Stimulated activated CD8-positive, alpha-beta memory T cell treated with anti-CD3 and anti-CD28 coated beads, Interleukin-12 subunit alpha, Interleukin-12 subunit beta, amount 100 ng/mL, for 24 hours (primary cell): ENCODE measurements around the gene NOTCH4.
"Not testable (repeated sequence)": the region's sequence is repeated elsewhere in the genome, so short reads cannot be mapped to it uniquely, and the experiment has no call there.

ENCODE experiments used
- DNase-seq: peaks from one replicate; pipeline ENCODE4 v3.0.0-alpha.2; 2020; ENCODE audit errors: extremely low read depth

Gene NOTCH4

DNA sequence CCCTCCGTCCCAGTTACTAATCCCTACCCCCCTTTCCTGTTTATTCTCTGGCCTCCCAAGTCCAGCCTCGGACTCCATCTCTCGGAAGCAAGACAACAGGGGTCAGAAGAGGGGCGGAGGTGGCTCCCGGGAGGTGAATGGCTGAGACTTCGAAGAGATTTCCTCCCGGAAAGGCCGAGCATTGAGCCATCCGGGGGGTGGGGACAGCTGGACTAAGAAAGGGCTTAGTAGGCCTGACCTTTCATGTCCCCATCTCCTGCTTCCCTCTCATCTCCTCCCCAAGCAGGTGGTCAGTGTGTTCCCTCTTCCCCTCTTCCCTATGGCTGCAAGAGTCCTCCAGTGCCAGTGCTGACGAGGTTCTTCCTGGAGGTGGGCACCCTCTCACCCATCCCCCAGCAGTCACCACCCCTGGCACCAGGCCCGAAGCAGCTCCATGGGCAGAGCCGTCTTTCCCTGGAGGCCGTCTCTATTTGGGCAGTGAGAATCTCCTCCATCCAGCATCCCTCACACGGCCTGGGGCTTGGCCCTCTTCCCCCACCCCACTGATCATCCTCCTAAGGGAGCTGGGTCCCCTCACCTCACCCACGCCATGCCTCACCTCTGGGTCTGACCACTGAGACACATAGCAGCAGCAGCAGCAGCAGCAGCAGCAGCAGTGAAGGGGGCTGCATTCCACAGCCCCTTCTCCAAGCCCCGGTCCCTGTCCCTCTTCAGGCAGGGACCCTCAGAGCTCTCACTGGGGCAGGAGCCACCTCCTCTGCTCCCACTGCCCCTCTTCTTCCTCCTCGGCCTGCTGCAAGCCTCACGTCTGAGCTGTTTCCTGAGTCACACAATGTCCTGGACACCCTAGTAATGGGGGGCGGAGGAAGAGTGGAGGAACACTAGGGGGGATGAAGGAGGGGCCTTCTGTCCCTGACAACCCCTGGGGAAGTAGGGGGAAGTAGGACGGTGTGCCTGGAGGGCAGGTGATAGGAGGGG lies at the start of gene NOTCH4:
TSS of gene NOTCH4 (minus strand) at position 810 of the 978 bp plus-strand sequence. CDS start at position 671, 139 bp downstream.
- no peak for DNase-seq

DNA sequence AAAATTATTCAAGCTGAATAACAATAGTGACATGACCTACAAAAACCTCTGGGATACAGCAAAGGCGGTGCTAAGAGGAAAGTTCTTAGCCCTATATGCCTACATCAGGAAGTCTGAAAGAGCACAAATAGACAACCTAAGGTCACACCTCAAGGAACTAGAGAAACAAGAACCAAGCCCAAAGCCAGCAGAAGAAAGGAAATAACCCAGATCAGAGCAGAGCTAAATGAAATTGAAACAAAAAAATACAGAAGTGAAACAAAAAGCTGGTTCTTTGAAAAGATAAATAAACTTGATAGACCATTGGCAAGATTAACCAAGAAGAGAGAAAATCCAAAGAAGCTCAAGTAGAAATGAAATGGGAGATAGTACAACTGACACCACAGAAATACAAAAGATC lies 47.6 kb upstream of the NOTCH4 start:
- no peak for DNase-seq

DNA sequence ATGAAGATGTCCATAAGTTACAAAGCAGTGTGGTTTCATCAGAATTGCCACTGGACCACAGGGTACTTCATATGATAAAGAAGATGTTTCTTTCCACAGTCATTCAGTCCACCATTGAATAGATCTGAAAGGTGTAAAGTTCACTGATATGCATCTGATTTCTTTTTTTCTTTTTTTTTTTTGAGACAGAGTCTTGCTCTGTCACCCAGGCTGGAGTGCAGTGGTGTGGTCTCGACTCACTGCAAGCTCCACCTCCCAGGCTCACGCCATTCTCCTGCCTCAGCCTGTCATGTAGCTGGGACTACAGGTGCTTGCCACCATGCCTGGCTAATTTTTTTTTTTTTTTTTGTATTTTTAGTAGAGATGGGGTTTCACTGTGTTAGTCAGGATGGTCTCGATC lies 44.6 kb upstream of the NOTCH4 start:
- not testable (repeated sequence) for DNase-seq

DNA sequence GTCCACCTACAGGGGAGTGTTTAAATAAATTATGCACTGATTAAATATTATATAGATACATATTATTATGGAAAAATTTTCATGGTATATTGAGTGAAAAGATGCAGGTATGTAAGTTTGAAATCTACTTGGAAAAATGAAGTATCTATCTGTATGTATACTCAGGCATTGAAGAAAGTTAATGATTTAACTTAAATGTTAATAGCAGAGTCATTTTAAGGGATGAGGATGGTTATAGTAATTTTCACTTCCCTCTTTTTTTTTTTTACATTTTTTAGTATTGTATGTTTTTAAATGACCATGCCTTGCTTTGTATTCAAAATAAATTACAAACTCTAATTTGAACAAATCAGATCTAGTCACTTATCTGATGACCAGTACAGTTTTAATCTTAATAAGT lies 43.2 kb upstream of the NOTCH4 start:
- DNase-seq = no peak

DNA sequence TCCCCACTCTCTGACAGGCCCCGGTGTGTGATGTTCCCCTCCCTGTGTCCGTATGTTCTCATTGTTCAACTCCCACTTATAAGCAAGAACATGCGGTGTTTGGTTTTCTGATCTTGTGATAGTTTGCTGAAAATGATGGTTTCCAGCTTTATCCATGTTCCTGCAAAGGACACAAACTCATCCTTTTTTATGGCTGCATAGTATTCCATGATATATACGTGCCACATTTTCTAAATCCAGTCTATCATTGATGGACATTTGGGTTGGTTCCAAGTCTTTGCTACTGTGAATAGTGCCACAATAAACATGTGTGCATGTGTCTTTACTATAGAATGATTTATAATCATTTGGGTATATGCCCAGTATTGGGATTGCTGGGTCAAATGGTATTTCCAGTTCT lies 33.4 kb upstream of the NOTCH4 start:
- DNase-seq = not testable (repeated sequence)

DNA sequence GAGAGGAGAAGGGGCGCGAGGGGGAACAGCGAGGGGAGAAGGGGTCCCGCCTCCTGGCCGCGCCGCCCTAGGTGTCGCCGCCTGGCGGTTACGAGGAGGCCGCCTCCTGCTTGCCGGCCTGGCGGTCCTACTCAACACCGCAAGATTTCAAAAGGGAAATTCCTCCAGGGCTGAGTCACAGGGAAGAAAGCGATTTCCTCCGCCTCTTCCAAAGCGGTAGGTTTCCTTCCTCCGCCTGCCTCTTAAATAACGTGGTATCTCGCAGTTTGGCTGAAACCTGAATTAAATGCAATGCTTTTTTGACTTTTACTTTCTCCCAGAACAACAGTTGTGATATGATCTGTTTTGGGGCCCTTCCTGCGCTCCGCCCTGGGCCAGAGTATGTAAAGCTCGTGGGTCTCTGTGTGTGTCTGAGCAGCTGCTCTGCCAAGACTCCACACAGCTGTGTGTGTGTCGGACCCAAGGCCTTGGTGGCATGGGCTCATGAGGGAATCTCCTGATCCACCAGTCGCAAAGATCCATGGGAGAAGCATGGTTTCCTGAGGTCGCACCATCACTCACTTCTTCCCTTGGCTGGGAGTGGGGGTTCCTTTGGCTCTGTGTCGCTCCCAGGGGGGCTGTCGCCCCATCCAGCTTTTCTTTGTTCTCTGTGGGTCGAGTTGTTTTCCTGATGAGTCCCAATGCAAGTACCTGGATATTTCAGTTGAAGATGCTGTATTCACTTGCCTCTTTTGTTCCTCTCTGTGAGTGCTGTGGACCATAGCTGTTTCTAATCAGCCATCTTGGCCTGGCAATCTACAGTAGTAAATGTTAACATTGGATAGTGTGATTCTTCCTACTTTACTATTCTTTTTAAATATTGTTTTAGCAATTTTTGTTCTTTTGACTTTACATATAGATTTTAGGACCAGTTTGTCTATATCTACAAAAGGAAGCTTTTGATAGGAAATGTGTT lies 31.6 kb upstream of the NOTCH4 start:
- DNase-seq = peak; percentile 30

DNA sequence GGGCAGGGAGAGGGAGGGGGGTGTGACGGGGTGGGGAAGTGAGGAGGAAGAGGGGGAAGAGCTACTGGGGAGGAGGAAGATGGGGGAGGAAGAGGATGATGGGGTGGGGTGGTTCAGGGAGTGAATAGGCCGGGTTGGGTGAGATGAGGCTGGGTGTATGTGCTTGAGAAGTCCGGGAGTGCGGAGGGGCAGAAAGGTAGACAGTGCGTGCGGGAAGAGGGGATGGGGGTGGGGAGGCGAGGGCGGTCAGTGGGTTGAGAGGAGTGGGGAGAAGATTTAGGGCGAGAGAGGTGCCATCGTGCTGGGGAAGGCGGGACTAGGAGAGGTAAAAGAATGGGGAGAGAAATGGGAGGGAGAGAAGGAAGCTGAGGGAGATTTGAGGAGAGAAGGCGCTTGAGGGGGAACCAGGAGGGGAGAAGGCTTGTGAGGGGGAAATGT lies 30.9 kb upstream of the NOTCH4 start:
- no peak for DNase-seq

DNA sequence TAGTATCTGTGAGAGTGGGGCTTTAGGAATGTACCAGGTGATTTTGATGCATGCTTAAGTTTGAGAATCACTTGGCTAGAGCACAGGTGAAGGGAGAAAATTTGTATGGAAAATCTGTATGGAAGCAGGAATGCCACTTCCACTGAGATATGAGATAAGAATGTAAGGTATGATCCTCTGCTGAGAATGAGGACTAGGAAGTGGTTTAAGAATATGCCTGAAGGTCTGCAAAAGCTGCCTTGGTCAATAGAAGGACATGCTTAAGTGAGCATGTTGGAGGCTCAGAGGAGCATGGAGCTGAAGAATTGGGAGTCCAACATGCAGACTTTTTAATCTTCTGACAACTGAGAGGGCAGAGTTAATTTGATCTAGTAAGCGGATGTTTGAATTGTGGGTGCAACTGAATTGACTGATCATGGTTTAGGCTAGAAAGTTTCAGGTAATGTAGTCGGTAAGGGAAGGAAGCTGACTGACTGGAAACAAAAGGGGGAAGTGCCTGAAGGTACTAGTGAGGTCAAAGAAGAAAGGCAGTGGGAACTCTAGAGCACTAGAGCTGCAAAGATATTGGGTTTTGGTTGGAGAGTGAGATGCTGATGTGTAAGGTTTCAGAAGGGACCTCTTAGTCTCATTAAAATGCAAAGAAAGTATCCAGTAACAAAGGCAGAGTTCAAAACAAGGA lies 28.6 kb upstream of the NOTCH4 start:
- no peak for DNase-seq

DNA sequence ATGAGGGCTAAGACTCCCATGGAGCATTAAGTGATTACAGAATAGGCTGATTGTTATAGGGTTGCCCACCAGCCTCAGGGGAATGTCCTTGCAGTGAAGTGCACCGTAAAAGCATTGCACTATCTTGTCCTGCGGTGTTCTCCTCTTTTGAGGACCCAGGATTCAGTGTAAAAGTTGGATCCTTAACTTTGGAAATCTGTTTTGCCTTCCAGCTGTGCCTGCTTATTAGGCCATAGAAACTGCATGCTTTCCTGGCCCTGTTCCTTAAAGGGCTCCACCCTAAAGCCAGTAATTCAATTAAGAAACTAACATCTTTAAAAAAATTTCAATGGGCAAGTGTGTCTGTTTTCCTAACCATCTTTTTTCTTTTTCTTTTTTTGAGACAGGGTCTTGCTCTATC lies 25.4 kb upstream of the NOTCH4 start:
- DNase-seq = no peak

DNA sequence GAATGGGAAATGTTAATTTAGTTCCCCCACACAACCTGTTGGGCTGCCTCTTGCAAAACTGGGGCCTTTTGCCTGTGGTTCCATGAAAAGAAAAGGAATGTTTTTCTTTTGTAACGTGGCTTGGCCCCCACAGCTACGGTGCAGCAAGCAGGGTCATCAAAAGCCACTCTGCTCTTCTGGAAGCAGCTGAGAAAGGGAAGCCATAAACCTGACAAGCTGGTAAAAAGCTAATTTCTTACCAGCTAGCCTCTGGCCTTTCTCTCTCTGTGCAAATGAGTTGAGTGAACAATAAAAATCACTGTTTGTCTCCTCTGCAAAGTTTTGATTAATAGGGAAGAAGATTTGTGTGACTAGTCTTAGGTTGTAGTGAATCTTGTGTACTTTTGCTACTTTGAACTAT lies 23.5 kb upstream of the NOTCH4 start:
- DNase-seq = no peak

DNA sequence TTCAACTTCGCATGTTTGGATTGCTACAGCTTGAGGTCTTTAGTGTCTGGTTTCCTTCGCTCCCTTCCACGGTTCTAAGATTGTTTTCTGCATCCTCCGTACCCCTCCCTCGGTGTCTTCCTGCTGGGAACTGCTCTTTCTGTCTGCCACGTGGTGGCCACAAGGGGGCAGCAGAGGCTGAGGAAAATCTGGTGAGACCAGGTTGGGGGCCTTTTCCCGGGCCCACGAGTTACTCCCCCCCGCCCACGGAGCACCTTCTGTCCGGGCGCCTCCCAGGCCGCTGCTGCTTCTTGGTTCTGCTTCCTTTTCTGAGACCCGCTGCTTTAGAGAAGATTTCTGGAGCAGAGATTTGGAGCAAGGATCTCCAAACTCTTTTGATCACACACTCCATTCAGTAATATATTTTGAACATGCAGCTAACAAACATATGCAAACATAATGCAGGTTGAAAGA lies 21.1 kb upstream of the NOTCH4 start:
- DNase-seq = peak; percentile 30

DNA sequence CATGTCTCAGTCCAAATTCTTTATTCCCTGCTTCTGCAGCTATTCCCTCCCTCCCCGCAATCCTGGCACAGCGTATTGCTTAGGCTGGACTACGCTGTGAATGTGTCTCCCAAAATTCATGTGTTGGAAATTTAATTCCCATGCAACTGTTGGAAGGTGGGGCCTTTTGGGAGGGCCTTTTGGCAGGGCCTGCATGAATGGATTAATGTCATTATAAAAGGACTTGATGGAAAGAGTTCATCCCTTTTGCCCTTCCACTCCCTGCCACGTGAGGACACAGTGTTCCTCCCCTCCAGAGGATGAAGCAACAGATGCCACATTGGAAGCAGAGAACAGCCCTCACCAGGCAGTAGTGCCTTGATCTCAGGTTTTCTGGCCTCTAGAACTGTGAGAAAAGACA lies 20.4 kb upstream of the NOTCH4 start:
- no peak for DNase-seq

DNA sequence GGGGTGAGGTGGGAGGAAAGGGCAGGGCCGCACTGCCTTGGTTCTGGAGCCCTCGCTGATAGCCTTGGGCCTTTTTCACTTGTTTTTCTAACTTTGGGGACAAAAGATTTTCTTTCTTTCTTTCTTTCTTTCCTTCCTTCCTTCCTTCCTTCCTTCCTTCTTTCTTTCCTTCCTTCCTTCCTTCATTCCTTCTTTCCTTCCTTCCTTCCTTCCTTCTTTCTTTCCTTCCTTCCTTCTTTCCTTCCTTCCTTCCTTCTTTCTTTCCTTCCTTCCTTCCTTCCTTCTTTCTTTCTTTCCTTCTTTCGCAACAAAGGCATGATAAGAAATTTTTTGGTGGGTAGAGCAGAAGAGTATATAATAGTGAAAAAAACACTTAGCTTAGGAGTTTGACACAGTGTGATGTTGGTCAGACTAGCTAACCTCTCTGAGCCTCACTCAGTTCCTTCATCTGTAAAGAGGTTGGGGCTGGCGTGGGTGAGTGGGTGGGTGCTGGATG lies 18.5 kb upstream of the NOTCH4 start:
- DNase-seq = not testable (repeated sequence)

DNA sequence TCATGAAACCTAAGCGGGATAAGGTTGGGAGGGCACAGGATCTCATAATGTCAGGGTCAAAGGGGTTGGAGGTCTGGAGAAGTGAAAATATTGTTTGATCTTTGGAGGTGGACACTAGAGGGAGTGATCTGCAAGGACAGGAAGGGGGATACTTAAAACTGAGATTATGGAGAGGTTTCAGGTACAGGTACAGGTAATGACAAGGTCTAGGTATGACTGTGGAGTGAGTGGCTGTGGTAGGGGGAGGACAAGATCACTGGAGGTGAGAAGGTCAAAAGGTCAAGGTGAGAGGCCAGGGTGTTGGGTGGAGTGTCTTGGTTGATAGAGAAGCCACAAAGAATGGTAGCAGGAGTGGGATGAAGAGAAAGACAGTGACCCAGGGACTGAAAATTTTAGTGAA lies 16.8 kb upstream of the NOTCH4 start:
- DNase-seq = no peak

DNA sequence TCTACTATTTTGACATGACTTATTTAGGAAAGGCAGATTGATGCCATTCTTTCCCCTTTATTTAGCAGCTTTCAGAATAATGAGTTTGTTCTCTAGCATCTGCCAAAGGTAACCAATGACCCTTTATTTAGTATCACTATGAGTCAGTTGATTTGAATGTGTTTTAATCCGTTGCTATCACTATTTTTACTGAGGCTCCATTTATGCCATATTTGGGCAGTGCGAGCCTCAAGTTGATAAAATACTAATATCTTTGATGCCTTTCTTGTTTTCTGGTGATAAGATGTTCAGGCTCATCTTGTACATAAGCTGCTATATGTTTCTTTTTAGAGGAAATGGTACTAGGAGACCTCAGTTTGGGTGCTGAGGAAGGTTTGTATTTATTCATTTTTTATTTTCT lies 15.6 kb upstream of the NOTCH4 start:
- DNase-seq = no peak

DNA sequence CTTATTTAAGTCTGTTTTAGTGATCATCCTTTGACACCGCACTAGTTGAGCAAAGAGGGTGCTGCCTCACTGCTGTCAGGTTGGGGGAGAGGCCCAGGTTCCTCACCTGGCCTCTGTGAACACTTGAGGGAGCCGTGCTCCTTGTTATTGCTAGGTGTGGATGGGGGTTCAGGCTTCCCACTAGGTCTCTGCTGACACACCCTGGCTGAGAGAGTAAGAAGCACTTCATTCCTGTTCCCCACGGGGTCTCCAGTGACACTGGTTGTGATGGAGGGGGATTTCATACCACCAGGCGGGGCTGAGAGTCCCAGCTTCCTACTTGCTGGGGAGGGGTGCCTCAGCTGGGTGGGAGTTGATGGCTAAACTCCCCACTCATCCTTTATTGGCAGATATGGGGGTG lies 11.1 kb upstream of the NOTCH4 start:
- no peak for DNase-seq

DNA sequence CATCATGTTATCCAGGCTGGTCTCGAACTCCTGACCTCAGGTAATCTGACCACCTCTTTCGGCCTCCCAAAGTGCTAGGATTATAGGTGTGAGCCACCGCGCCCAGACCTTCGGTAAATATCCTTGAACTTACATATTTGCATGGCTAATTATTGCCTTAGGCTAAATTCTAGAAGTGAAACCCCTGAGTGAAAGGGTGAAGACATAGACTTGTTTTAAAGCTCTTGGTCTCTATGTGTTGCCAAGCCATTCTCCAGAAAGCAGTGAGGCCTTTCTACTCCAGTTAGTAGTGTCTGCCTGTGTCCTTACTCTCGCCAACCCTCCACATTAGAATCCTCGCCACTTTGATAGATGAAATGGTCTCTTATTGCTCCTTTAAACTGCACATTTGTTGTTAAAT lies 2.6 kb upstream of the NOTCH4 start:
- no peak for DNase-seq

DNA sequence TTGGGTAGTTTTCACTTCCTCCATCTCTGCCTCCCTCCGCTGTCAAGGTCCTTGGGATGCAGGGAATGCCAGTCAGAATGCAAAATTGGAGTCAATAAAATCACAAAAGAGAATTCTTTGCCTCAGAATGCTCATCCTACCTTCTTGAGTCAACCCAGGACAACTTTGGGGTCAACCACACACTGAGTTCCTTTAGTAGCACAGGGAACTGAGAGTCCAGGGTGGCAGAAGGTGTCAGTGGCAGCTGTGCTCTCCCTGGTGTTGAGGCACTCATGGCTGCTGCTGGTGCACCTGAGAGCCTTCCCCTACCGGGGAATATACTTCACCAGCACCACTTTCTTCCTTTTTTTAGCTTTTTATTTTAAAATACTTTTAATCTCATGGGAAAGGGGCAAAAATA lies 829 bp upstream of the NOTCH4 start:
- no peak for DNase-seq

DNA sequence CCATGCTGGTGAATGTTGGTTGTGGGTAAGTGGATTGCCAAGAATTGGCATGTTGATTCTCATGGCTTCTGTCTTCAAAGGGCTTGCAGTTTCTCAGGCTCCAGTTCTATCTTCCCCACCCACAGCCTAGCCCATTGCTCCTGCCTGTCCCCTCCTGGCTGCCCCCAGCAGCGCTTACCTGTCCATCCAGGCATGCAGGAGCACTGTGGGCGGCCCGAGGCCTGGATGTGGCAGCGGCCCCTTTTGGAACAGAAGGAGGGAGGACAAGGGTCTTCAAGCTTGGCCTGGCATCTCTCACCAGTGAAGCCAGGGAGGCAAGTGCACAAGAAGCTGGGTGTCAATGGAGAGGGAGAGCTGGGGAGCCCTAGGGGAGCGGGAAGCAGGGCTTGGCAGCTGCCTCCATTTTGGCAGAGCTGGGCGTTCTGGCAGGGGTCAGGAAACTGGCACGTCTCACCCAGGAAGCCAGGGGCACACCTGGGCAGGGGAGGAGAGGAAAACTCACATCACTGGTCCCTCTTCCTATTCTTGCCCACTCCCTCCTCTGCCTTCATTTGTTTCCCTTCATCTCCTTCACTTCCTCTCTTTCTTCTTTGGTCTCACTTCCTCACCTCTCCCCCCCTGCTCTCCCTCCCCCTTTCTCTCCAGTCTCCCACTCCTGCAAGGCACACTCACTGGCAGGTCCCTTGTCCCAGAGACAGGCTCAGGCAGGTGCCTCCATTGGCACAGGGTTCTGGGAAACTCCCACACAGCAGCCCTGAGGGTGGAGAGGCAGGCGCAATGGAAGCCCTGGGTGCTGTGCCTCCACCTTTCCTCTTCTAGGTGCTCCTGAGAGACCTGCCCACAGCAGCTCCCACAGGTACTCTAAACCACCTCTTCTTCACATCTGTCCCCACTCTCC lies 1.3 kb downstream of the NOTCH4 start:
- DNase-seq = no peak

DNA sequence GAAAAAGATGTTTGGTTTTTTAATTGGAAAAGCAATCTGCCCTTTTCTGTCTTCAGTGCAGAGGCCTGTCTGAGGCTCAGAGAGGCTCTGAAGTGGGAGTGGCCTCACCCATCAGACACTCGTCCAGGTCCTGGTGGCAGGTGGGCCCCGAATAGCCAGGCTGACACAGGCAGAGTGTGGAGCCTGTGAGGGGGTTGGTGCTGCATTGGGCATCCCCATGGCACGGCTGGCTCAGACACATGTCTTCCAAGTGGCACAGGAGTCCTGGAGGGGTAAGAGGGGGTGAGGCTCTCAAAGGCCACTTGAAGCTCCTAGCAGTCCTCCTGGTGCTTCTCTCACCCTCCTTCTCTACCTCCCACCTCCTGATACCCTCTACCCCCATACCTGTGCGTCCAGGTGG lies 3.8 kb downstream of the NOTCH4 start:
- DNase-seq = no peak

DNA sequence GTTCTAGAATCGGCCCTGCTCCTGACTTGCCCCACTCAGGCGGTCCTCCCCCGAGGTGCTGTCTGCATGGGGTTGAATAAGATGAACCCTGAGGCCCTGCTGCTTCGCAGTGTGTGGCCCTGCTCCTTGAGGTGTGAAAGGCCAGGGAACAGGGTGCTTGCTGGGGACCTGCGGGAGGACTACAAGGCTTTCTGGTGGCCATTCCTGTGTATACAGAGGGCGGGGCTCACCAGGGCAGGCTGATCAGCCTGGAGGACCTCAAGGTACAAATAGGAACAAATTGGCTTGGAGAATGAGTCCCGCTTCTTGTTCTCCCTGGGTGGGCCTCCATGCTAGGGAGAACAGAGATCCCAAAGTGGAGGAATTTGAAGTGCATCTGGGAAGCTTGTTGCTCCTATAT lies 5.7 kb downstream of the NOTCH4 start:
- DNase-seq = no peak
